DOHH2 (cell line): ENCODE measurements around the gene POLN.

ENCODE experiments used
- EZH2phosphoT487 ChIP-seq: fragments of 200-600 bp; sonication (generic); IDR thresholded peaks from 2 replicates; pipeline ENCODE4 v1.6.1; 2017; ENCODE audit warnings: borderline replicate concordance, mild to moderate bottlenecking, antibody characterized with exemption, low read length, moderate library complexity, mixed read lengths
- TF ChIP-seq, protein P1 (sequence below): fragments of 200-600 bp; sonication (generic); IDR thresholded peaks from one replicate; pipeline ENCODE4 v1.5.1; 2014; ENCODE audit warnings: antibody characterized with exemption, mild to moderate bottlenecking, low read depth, low read length; ENCODE audit not compliant: poor library complexity, severe bottlenecking

DNA sequence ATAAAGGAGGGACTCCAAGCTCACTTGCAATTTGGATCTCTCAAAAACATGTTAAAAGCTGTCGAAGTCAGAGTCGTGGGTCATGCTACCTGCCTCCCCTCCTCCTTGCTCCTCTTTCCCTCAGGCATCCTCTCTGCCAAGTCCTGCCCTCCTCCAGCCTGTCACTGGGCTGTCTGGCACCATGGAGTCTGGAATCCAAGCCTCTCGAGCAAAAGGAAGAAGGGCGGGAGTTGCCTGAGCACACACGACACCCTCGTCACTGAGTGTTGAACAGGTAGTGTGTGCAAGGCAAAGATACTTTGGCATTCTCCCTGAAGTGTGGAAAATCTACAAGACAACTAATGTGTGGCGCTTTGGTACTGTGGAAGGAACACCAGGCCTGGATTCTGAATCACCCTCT lies 62.2 kb downstream of the POLN start:
- TF ChIP-seq, protein P1, sequence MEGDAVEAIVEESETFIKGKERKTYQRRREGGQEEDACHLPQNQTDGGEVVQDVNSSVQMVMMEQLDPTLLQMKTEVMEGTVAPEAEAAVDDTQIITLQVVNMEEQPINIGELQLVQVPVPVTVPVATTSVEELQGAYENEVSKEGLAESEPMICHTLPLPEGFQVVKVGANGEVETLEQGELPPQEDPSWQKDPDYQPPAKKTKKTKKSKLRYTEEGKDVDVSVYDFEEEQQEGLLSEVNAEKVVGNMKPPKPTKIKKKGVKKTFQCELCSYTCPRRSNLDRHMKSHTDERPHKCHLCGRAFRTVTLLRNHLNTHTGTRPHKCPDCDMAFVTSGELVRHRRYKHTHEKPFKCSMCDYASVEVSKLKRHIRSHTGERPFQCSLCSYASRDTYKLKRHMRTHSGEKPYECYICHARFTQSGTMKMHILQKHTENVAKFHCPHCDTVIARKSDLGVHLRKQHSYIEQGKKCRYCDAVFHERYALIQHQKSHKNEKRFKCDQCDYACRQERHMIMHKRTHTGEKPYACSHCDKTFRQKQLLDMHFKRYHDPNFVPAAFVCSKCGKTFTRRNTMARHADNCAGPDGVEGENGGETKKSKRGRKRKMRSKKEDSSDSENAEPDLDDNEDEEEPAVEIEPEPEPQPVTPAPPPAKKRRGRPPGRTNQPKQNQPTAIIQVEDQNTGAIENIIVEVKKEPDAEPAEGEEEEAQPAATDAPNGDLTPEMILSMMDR: no peak
- no peak for TF ChIP-seq EZH2phosphoT487
